Measurements from ENCODE around the gene TCF3.
"Not testable (repeated sequence)": the region's sequence is repeated elsewhere in the genome, so short reads cannot be mapped to it uniquely, and the experiment has no call there.

The TCF3 gene

DNA sequence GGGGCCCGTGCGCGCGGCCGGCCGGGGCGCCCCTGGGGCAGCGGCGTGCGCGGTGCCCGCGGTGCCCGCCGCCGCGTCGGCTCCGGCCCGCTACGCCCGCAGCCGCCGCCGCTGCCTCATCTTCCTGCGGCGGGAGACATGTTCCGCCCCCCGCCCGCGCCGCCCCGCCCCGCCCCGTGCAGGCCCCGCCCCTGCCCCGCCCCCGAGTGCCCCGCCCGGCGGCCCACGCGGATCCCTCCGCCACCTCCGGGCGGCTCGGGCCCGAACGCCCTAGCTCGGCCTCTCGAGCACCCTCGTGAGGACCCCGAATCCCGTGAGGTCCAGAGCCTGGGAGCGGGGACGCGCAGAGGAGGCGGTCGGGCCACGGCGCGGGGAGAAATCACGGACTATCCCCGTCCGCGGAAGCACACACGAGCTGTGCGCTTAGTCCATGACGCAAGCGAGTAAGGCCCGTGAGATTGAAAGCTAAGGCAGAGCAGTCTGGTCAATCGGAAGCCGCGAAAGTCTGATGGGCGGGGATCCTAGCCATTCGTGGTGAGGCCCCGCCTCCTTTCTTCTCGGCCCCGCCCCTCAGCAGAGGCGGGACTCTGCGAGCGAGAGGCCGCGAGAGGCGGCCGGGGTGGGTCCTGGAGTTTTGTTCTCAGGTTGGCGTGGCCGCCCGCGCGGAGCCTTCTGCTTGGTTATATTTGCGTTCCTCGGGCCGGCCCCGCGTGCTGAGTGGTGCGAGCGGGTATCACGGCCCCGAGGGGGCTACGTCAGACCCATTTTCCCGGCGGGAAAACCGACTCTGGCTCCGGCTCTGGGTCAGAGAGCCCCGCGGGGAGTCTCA is at the start of gene TCF3:
Gene TCF3, minus strand, starts transcription at position 145 of the 829 bp plus-strand sequence. CDS start 2,367 bp downstream, outside the sequence.
- DNase-seq (ENCODE audit: low spot score): peak; percentile 100

DNA sequence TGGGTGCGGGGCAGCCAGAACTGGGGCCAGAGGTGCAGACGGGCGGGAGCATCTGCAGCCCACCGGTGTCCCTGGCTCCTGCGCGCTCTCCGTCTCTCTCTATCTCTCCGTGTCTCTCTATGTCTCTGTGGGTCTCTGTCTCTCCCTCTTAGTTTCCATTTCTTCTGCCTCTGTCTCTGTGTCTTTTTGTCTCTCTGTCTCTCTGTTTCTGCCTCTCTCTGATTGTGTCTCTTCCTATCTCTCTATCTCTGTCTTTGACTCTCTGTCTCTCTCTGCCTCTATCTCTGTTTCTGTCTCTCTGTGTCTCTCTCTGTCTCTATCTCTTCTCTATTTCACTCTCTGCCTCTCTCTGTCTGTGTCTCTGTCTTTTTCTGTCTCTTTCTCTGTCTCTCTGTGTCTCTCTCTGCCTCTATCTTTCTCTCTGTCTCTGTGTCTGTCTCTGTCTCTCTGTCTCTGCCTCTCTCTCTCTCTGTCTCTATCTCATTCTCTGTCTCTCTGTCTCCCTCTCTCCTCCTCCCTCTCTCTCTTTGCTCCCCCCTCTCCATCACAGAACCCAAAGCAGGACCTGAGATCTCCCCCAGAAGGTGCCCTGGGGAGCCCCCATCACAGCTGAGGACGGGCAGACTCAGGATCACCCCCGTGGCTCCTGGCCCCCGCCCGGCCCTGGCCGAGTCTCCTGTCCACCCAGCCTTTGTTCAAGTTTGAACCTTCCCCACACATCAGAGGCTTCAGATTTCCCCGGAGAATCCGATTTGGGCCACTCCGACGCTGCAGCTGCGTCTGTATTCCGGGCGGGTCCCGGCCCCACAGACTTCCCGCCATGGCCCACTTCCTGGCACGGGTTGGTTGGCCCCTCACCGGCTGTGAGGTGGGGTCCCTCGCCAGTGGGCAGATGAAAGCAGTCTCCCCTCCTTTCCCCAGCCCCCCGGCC is 48.6 kb upstream of the TCF3 start:
- DNase-seq (ENCODE audit: low spot score): no peak

DNA sequence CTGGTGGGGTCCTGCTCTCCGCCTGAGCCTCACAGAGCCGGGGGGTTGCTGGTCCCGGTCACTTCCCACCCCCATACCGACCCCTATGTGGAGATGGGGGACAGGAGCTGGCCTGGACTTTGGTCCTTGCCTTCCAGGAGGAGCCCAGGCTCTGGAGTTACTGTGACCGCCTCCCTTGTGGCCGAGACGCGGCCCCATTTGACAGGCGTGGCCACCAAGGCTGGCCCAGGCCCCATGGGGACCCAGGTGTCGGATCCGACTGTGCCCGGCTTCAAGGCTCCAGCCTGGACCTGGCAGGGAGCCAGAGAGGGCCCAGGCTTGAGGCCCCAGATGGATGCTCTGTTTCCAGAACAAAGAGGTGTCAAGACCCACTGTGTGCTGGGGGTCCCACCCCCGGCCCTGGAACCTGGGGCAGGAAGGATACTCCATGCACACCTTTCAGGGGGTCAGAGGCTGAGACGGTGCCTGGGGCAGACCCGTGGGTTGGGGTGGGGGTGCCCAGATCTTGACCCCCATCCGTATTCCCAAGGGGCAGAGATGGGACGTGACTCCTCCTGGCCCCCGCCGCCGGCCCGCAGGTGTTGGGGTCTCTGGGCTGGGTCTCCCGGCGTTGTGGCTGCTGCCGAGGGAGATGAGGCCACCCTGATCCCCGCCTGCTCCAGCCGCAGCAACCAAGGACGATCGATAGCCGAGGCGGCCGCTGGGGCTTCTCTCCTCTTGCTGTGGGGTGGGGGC is 47.8 kb upstream of the TCF3 start:
- no peak for DNase-seq (ENCODE audit: low spot score)

DNA sequence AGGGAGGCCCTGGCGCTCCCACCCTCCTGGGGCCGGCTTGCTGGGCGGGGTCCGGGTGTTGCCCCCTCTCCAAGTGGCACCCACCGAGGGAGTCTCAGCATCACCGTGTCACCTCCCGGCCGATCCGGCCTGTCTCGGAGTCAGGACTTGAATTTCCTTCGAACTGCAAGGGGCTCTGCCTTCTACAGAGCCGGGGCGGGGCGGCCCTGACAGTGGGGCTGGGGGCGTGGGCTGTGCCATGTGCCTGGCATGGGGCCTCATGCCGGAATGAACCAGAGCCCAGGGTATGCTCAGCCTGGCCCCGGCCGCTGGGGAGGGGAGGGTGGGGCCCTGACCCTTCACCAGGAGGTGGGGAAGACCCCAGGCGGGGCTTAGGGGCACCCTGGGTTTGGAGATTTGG is 47.0 kb upstream of the TCF3 start:
- DNase-seq (ENCODE audit: low spot score): no peak

DNA sequence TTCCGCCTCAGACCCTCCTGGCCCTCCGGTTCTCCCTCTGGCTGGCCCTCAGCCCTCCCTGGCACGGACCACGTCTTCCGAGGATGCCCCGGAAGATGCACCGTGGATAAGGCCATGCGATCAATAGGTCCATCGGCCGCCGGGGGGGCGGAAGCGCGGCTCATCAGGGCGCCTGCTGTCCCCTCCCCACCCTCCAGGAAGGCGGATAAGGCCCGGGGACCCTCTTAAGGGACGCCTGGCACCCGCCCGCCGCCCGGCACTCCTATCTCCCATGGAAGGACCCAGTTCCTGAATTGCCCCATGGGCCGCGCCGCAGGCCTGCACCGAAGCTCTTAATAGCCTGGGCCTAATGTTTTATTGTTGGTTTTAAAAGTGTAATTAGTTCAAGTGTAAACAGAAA is 46.2 kb upstream of the TCF3 start:
- DNase-seq (ENCODE audit: low spot score): no peak

DNA sequence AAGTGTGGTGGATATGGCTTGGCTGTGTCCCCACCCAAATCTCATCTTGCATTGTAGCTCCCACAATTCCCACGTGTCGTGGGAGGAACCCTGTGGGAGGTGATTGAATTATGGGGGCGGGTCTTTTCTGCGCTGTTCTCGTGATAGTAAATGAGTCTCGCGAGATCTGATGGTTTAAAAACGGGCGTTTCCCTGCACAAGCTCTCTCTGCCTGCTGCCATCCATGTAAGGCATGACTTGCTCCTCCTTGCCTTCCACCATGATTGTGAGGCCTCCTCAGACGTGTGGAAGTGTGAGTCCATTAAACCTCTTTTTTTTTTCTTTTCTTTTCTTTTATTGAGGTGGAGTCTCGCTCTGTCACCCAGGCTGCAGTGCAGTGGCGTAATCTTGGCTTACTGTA is 43.1 kb upstream of the TCF3 start:
- DNase-seq (ENCODE audit: low spot score): not testable (repeated sequence)

DNA sequence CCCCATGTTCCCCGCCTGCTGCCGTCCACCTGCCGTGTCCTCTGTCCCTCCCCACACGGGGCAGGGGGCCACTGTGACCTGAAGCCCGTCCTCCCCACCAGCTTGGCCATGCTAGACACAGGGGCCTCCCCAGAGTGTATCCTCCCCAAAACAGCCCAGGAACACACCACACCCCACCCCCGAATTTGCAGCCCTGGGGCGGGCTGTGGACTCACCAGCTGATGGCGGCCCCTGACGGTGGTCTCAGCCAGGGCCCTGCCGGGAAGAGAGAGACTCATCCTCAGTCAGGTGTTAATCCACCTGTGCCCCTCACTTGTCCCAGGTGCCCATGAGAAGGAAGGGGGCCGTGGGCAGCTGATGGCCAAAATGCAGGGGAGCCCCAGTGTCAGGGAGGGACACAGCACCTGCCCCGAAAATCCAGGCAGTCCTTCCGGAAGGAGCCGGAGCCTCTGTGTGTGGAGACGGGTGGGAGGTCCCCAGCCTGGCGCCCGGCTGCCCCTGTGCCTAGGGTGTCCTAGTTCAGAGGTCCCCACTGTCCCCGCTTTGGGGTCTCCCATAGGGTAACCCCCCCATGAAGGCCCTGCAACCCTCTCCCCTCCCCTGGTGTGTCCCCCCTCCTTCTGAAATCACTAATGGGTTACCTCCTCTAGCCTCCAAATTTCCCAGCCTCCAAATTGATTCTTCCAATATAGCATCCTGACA is 39.3 kb upstream of the TCF3 start:
- no peak for DNase-seq (ENCODE audit: low spot score)

DNA sequence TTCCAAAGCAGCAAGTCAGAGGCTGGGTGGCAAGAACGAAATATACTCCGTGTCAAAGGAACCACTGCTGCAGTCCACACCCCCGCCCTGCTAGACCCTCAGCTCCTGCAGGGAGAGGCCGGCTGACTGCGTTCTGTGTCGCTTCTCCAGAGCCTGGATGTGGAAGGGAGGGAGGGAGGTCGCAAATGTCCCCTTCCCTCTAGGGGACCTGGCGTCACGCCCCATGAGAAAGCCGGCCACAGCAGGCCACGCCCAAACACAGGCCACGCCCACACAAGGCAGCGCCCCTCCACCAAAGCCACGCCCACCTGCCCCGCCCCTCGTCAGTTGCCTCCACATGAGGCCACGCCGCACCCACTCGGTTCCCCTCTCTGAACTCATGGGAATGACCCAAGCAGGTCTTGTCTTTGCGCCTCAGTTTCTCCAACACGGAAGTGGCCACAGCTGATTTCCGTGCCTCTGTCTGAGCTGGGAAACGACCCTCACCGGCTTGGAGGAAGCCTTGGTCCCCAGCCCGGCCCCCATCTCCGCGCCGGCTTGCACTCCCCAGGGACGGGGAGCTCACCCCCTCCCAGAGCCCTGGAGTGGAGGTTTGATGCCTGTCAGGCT is 38.4 kb upstream of the TCF3 start:
- peak; percentile 54 for DNase-seq (ENCODE audit: low spot score)

DNA sequence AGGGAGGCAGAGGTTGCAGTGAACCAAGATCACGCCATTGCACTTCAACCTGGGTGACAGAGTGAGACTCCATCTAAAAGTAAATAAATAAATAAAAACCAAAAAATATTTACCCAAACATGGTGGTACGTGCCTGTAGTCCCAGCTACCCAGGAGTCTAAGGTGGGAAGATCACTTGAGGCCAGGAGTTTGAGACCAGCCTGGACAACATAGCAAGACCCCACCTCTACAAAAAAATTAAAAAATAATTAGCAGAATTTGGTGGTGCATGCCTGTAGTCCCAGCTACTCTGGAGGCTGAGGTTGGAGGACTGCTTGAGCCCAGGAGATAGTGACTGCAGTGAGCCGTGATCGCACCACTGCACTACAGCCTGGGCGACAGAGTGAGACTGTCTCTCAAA is 33.4 kb upstream of the TCF3 start:
- DNase-seq (ENCODE audit: low spot score): not testable (repeated sequence)

DNA sequence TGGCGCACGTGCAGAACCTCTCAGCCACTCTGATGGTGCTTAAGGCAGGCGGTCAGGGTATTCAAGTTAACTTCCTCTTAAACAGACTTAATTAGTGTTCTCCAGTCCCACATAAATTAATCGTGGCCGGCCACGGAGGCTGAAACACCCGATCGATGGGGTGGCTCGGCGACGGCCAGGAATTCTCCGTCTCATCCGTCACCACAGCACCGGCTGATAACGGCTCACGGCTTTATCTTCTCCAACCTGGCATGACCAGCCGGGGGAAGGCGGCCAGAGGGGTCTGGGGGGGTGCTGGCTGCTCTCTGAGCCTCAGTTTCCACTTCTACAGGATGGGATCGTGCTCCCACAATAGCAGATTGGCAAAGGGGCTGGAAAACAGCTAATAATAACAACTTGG is 32.6 kb upstream of the TCF3 start:
- DNase-seq (ENCODE audit: low spot score): no peak

DNA sequence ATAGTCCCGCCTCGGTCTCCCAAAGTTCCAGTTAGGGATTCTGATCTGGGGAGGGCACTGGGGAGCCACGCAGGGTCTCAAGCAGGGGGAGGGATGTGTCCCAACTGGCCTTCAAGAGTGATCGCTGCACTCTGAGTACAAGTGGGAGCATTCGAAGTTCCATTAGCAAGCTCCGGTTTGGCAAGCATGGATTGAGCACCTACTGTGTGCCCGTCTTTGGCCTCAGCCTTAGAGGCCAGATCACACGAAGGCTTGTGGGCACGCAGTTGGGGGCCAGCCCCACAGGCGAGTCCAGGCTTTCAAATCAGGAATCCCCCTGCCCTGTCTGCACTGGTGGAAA is 32.1 kb upstream of the TCF3 start:
- no peak for DNase-seq (ENCODE audit: low spot score)

DNA sequence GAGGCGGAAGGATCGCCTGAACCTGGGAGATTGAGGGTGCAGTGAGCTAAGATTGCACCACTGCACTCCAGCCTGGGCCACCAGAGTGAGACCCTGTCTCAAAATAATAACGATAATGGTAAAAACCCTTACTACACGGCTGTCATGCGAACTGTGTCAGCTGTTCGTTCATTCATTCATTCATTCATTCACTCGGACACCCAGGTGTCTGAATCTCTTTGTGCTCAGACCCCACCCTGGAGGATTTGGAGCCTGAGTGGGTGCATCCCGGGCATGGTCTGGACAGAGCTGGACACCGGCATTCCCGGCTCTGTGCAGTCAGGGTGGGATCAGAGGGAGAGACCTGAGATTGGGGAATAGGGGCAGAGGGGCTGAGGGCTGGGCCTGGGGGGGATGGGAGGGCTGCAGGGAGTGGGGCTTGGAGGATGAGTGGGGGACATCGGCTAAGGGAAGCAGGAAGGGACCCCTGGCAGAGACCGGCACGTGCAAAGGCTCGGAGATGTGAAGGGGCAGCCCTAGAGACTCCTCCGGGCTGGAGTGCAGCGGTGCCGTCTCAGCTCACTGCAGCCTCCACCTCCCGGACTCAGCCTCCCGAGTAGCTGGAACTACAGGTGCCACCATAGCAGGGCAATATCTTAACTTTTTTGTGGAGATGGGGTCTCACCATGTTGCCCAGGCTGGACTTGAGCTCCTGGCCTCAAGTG is 31.6 kb upstream of the TCF3 start:
- no peak for DNase-seq (ENCODE audit: low spot score)

DNA sequence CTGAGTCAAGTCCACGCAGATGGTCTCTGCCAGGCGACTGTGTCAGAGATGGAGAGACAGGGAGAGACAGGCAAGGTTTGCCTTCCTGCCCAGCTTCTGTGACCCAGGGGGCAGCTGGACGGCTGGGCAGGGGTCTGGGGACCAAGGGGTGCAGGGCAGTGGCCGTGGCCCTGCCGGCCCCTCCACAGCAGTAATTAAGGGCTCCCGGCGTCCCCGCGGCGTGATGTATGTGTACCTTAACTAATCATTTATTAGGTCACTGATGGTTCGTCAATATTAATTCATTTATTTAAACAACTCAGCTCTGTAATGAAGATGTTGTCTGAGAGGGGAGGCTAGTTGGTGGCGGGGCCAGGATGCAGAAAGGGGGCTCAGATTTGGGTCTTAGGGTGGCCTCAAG is 28.6 kb upstream of the TCF3 start:
- DNase-seq (ENCODE audit: low spot score): no peak

DNA sequence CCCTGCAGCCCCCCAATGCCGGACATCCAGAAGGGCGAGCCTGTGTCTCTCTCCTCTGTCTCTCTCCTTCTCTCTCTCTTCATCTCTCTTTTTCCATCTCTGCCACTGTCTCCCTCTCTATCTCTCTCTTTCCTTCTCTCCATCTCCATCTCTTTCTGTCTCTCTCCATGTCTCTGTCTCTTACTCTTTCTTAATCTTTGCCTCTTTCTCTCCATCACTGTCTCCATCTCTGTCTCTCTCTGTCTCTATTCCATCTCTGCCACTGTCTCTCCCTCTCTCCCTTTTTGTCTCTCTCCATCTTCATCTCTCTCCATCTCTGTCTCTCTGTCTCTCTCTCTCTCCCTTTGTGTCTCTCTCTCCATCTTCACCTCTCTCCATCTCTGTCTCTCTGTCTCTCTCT is 25.7 kb upstream of the TCF3 start:
- DNase-seq (ENCODE audit: low spot score): no peak

DNA sequence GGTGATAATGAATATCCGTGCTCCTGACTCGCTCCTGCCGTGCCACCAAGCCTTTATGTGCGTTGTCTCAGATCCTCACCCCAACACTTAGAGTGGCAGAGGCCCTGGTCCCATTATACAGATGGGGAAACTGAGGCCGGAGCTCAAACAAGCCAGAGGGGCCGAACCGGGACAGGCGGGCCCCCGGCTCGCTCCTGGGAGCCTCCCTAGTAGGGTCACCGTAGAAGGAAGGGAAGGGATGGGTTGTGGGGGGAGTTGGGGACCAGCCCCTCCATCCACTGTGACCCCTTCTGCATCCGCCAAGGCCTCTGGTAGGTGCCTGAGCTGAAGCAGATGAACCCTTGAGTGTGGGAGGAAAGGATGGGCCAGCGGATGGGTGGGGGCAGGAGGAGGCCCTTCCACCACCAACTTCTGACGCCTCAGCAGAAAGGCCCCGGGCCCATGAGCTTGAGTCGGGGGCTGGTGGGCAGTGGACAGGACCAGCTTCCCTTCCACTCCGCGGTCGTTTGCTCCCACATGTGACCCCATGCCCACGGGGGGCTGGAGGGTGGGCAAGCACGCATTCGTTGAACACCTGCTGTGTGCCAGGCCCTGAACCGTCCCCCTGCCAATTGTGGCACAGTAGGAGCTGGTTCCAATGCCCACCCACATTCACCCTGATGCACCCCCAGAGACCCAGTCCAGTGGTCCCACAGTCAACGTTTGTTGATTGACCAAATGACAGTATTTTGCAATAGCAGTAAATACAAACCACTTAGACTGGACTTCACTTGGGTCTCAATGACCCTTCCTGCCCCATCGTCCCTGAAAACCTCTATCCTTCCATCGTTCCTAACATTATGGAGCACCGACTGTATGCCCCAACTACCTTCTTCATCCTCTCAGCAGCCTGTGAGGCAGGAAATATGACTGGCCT is 24.2 kb upstream of the TCF3 start:
- DNase-seq (ENCODE audit: low spot score): no peak

DNA sequence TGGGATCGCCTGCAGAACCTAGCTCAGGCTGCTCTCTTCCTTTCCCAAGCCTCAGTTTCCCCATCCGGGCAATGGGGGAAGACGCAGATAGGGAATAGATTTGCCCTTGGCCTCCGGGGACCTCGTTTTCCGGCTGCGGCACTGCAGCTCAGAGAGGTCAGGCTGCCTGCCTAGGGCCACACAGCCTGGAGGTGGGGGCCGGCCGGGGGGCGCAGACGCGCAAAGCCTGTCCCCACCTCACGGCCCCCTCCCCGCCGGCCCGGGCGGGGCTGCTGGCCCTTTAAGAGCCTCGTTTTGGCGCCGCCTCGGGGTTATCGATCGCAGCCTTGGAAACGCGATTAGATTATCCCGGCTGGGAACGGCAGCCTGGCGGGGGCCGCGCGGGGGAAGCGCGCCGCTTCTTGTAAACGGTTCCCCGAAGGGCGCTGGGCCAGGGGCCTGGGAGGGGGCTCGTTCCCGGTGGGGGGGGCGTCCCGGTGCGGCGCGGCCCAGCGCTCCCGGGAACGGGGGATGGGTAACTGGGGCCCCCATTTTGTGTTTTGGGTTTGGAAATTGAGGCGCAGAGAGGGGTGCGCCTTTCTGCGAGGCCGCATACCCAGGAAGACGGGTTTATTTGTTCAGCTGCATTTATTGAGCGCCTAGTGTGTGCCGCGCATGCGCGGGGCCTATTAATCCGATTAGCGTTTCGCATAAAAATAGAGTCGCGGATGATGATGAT is 23.4 kb upstream of the TCF3 start:
- DNase-seq (ENCODE audit: low spot score): no peak

DNA sequence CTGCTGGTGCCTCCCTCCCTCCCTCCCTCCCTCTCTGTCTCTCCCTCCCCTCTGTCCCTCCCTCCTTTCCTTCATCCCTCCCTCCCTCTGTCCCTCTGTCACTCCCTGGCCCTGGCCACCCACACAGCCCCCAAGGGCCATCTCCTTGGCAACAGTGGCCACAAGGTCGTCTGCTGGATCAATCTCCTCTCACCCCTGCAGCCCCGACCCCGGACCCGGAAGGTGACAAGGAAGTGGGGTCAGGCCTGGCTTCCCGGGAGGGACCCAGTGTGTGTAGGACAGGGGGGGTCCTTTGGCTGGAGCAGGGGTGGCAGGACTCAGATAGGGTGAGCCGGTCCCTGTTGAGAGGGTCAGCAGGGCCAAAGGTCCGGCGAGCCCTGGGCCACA is 21.9 kb upstream of the TCF3 start:
- DNase-seq (ENCODE audit: low spot score): no peak

DNA sequence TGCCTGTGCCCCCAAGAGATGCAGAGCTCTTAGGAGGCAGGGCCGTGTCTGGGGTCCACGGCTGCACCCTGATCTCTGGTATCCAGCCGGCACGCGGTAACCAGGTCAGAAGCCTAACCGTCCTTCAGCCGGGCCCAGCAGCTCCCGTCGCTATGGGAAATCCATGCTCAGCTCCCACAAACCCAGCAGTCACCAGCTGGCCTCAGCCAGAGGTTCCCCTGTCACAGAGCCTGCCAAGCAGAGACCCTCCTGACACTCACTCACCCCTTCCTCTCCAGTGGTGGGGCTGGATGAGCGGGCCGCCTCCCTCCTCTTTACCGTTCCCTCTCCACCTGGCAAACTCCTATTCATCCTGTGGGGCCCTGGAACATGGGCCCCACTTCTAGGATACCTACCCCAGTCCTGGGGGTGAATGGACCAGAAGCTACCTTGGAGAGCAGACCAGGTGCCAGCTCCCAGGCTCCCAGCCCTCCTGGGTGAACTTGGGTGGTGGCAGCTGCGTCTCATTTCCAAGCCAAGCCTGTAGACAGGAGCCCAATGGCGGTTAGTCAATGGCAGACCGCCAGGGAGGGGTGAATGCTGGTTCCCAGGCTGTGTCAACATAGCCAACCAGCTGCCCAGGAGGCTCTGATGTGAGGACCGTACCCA is 21.4 kb upstream of the TCF3 start:
- no peak for DNase-seq (ENCODE audit: low spot score)
